H9 (cell line): Measurements from ENCODE around the gene PEMT. TPM values are rescaled to one million over a fixed set of nuclear protein-coding genes. Genes with fewer than 3 reads are reported as not detected.

ENCODE experiments used
- DNase-seq: peaks from one replicate; pipeline ENCODE4 v3.0.0-alpha.2; 2017
- H2AFZ ChIP-seq: one replicate; pipeline ENCODE4 v1.6.1; 2013; ENCODE audit warnings: mild to moderate bottlenecking, low read length, control low read depth, moderate library complexity
- H2AK5ac ChIP-seq: 2 replicates; pipeline ENCODE4 v1.6.1; 2013; ENCODE audit warnings: low read length, control low read depth, mixed read lengths; ENCODE audit not compliant: insufficient read length
- H2BK120ac ChIP-seq: one replicate; pipeline ENCODE4 v1.6.1; 2013; ENCODE audit warnings: low read depth, mild to moderate bottlenecking, low read length, control low read depth, inconsistent platforms; ENCODE audit not compliant: poor library complexity, severe bottlenecking
- H2BK12ac ChIP-seq: 2 replicates; pipeline ENCODE4 v1.6.1; 2013; ENCODE audit warnings: low read length, control low read depth, mixed read lengths, low read depth; ENCODE audit not compliant: insufficient read length
- H2BK15ac ChIP-seq: 2 replicates; pipeline ENCODE4 v1.6.1; 2013; ENCODE audit warnings: low read depth, low read length, control low read depth
- H2BK20ac ChIP-seq: one replicate; pipeline ENCODE4 v1.6.1; 2013; ENCODE audit warnings: low read depth, mild to moderate bottlenecking, low read length, control low read depth, inconsistent platforms; ENCODE audit not compliant: poor library complexity, severe bottlenecking
- H2BK5ac ChIP-seq: 2 replicates; pipeline ENCODE4 v1.6.1; 2013; ENCODE audit warnings: low read length, control low read depth, mixed read lengths; ENCODE audit not compliant: insufficient read length
- H3K14ac ChIP-seq: 2 replicates; pipeline ENCODE4 v1.6.1; 2013; ENCODE audit warnings: low read length, control low read depth; ENCODE audit not compliant: insufficient read depth
- H3K18ac ChIP-seq: 2 replicates; pipeline ENCODE4 v1.6.1; 2013; ENCODE audit warnings: low read depth, mild to moderate bottlenecking, mixed read lengths, low read length, control low read depth; ENCODE audit not compliant: insufficient read length
- H3K23ac ChIP-seq: 2 replicates; pipeline ENCODE4 v1.6.1; 2013; ENCODE audit warnings: low read length, control low read depth, mixed read lengths, low read depth; ENCODE audit not compliant: insufficient read length
- H3K23me2 ChIP-seq: 2 replicates; pipeline ENCODE4 v1.6.1; 2013; ENCODE audit warnings: low read depth, mild to moderate bottlenecking, mixed read lengths, low read length, control low read depth; ENCODE audit not compliant: insufficient read length, poor library complexity, severe bottlenecking
- H3K27ac ChIP-seq: 2 replicates; pipeline ENCODE4 v1.5.1; 2013; ENCODE audit warnings: low read length, control low read depth, mixed read lengths, low read depth; ENCODE audit not compliant: insufficient read length
- H3K27me3 ChIP-seq: 2 replicates; pipeline ENCODE4 v1.6.1; 2013; ENCODE audit warnings: low read length, control low read depth, inconsistent platforms; ENCODE audit not compliant: insufficient read depth
- H3K4ac ChIP-seq: 2 replicates; pipeline ENCODE4 v1.6.1; 2013; ENCODE audit warnings: low read depth, mild to moderate bottlenecking, control low read depth, inconsistent platforms, low read length, moderate library complexity
- H3K4me1 ChIP-seq: 2 replicates; pipeline ENCODE4 v1.6.1; 2013; ENCODE audit warnings: low read length, control low read depth, inconsistent platforms; ENCODE audit not compliant: insufficient read depth
- H3K4me2 ChIP-seq: 2 replicates; pipeline ENCODE4 v1.6.1; 2013; ENCODE audit warnings: low read length, control low read depth, mixed read lengths; ENCODE audit not compliant: insufficient read length, insufficient read depth
- H3K56ac ChIP-seq: 2 replicates; pipeline ENCODE4 v1.6.1; 2013; ENCODE audit warnings: low read depth, mild to moderate bottlenecking, mixed read lengths, low read length, control low read depth; ENCODE audit not compliant: insufficient read length
- H3K79me1 ChIP-seq: 2 replicates; pipeline ENCODE4 v1.6.1; 2013; ENCODE audit warnings: low read depth, mild to moderate bottlenecking, moderate library complexity, low read length, control low read depth, inconsistent platforms; ENCODE audit not compliant: insufficient read depth, poor library complexity, severe bottlenecking
- H3K79me2 ChIP-seq: 2 replicates; pipeline ENCODE4 v1.6.1; 2013; ENCODE audit warnings: low read length, control low read depth, inconsistent platforms; ENCODE audit not compliant: insufficient read depth
- H3K9ac ChIP-seq: 2 replicates; pipeline ENCODE4 v1.6.1; 2013; ENCODE audit warnings: low read length, control low read depth, mixed read lengths; ENCODE audit not compliant: insufficient read length; ENCODE audit errors: extremely low read depth
- H3K9me3 ChIP-seq: one replicate; pipeline ENCODE4 v1.6.1; 2013; ENCODE audit warnings: low read depth, low read length, inconsistent platforms; ENCODE audit not compliant: control insufficient read depth
- H3T11ph ChIP-seq: one replicate; pipeline ENCODE4 v1.6.1; 2013; ENCODE audit warnings: mild to moderate bottlenecking, low read length, control low read depth, inconsistent platforms
- H4K20me1 ChIP-seq: one replicate; pipeline ENCODE4 v1.6.1; 2013; ENCODE audit not compliant: control insufficient read depth, insufficient read length, insufficient read depth
- H4K5ac ChIP-seq: 2 replicates; pipeline ENCODE4 v1.6.1; 2013; ENCODE audit warnings: low read depth, mild to moderate bottlenecking, mixed read lengths, low read length, control low read depth; ENCODE audit not compliant: insufficient read length
- H4K8ac ChIP-seq: replicated peaks from 2 replicates; pipeline ENCODE4 v1.6.1; 2013; ENCODE audit warnings: low read length, control low read depth, mixed read lengths, low read depth; ENCODE audit not compliant: insufficient read length
- H4K91ac ChIP-seq: 2 replicates; pipeline ENCODE4 v1.6.1; 2013; ENCODE audit warnings: low read depth, mild to moderate bottlenecking, moderate library complexity, mixed read lengths, low read length, control low read depth; ENCODE audit not compliant: insufficient read length
- H3K27ac Mint-ChIP-seq, 3 experiments: 2 replicates in 2 of 3; 3 replicates in 1 of 3; pipeline ENCODE4 v1.8.0; 2020 to 2021; ENCODE audit warnings: mixed read lengths in 3 of 3, mild to moderate bottlenecking in 1 of 3, moderate library complexity in 1 of 3
- H3K27me3 Mint-ChIP-seq: 2 replicates; pipeline ENCODE4 v1.8.0; 2021; ENCODE audit warnings: low read depth, mild to moderate bottlenecking, moderate library complexity, mixed read lengths
- H3K36me3 Mint-ChIP-seq, 3 experiments: 2 replicates in 2 of 3; 3 replicates in 1 of 3; pipeline ENCODE4 v1.8.0; 2020 to 2021; ENCODE audit warnings: low read depth in 3 of 3, mixed read lengths in 3 of 3; ENCODE audit not compliant: insufficient read depth in 1 of 3
- H3K4me1 Mint-ChIP-seq, 2 experiments: 2 replicates each; pipeline ENCODE4 v1.8.0; 2020; ENCODE audit warnings: mixed read lengths in 2 of 2
- H3K4me3 Mint-ChIP-seq, 2 experiments: 2 replicates in 1 of 2; 3 replicates in 1 of 2; pipeline ENCODE4 v1.8.0; 2020 to 2021; ENCODE audit warnings: mild to moderate bottlenecking in 2 of 2, mixed read lengths in 2 of 2, moderate library complexity in 1 of 2
- H3K9me3 Mint-ChIP-seq, 2 experiments: 2 replicates in 1 of 2; 3 replicates in 1 of 2; pipeline ENCODE4 v1.8.0; 2020; ENCODE audit warnings: mild to moderate bottlenecking in 2 of 2, mixed read lengths in 2 of 2, moderate library complexity in 1 of 2
- CTCF ChIP-seq: fragments of 200-600 bp; sonication (generic); conservative IDR thresholded peaks from 3 replicates; pipeline ENCODE4 v1.8.0; 2021; ENCODE audit warnings: antibody characterized with exemption, mild to moderate bottlenecking
- WGBS: extraction: QIAGEN DNeasy Blood & Tissue Kit; methylation state at CpG from one replicate; pipeline ENCODE4 v1.1.7; 2013; ENCODE audit warnings: missing lambda C conversion rate, low lambda C conversion rate, mixed read lengths; ENCODE audit not compliant: insufficient read length; ENCODE audit errors: extremely low coverage; 5-methylcytosine and 5-hydroxymethylcytosine counted together
- total RNA-seq: library from RNA; stranded (reverse); gene quantifications from 2 replicates; pipeline ENCODE4 v1.2.1, GENCODE V29; 2021

Gene PEMT
- total RNA-seq, 1 experiment from 2014 or later, result 63.2 TPM

GRCh38 chr17:17587614-17588337 is 3.7 kb downstream of the PEMT start:
- H3K79me2 ChIP-seq, result no peaks in the 10 kb centered on the region; the same call in 1 of the 2 replicates
- Mint-ChIP-seq H3K4me3 (no peak overlapping the region), H3K36me3 (peaks cover 0 to 6% (median 0%) of the 10 kb centered on the region in 3 experiments; a peak in 1 of 7 replicates), H3K27me3 (no peaks in the 10 kb centered on the region), H3K27ac (no peak overlapping the region), H3K9me3 (no peaks in the 10 kb centered on the region), H3K4me1 (peaks cover 17 to 24% of the 10 kb centered on the region in 2 experiments)
- H2BK120ac ChIP-seq, result no peak overlapping the region
- no peak overlapping the region for H2BK12ac ChIP-seq
- TF ChIP-seq CTCF, result no peak
- H4K5ac ChIP-seq, result no peak overlapping the region
- H4K91ac ChIP-seq, result no peak overlapping the region
- no peak overlapping the region for H3K4me2 ChIP-seq
- no peaks in the 10 kb centered on the region for H3K27me3 ChIP-seq
- H3K79me1 ChIP-seq, result no peaks in the 10 kb centered on the region
- no peak overlapping the region for H2BK15ac ChIP-seq
- no peak for DNase-seq
- H4K8ac ChIP-seq, result no peak overlapping the region
- no peak overlapping the region for H2BK5ac ChIP-seq
- no CpG with 5 or more reads among the region's 10 CpGs for WGBS
- no peak overlapping the region for H2AFZ ChIP-seq
- peaks cover 5% of the 10 kb centered on the region; the same call in 1 of the 2 replicates for H3K4me1 ChIP-seq
- H2AK5ac ChIP-seq, result no peak overlapping the region
- no peak overlapping the region for H3K9ac ChIP-seq
- no peak overlapping the region for H3K23ac ChIP-seq
- H3K14ac ChIP-seq, result no peak overlapping the region
- H3K56ac ChIP-seq, result no peak overlapping the region
- H3K9me3 ChIP-seq, result no peaks in the 10 kb centered on the region
- H2BK20ac ChIP-seq, result no peak overlapping the region
- H4K20me1 ChIP-seq, result no peaks in the 10 kb centered on the region
- peaks cover 6% of the 10 kb centered on the region for H3K23me2 ChIP-seq
- no peak overlapping the region for H3K4ac ChIP-seq
- no peak overlapping the region for H3K27ac ChIP-seq
- H3K18ac ChIP-seq, result no peak overlapping the region
- H3T11ph ChIP-seq, result no peak overlapping the region
